GM19452 (cell line): ENCODE data around the gene TANC1.
"Not testable (repeated sequence)": the region's sequence is repeated elsewhere in the genome, so short reads cannot be mapped to it uniquely, and the experiment has no call there.

Experiments
- ATAC-seq: cut with Tn5 transposase; IDR thresholded peaks from one replicate; pipeline ENCODE4 v1.9.1; 2021; ENCODE audit not compliant: unreplicated experiment

TANC1 gene

DNA sequence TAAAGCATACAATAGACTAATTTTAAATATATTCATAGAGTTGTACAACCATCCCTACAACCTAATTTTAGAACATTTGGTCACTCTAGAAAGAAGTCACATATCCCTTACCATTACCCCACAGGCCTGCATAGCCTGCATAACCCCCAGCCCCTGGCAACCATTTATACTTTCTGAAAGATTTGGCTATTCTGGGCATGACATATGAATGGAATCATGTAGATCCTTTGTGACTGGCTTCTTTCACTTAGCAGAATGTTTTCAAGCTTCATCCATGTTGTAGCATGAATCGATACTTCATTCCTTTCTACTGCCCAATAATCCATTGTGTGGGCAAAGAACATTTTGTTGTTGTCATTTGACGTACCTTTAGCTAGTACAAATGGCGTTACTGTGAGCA, 166.5 kb downstream of the TANC1 start:
- ATAC-seq: no peak

DNA sequence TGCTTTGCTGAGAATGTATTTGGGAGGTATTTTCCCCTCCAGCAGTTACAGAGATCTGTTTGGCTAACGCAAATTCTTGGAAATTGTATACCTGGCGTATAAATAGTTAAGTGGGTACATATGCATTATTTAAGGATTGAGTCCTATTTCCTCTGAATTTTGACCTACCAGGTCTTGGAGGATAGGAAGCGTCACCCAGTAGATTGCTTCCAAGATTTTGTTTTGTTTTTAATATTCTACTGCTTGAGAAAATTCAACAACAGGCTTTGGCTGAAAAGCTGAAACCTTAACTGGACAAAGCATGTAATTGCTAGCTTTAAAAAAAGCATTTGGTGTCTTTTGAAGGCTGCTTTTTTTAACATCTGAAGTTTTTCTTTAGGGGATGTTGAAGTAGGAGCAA, 168.0 kb downstream of the TANC1 start:
- ATAC-seq: no peak

DNA sequence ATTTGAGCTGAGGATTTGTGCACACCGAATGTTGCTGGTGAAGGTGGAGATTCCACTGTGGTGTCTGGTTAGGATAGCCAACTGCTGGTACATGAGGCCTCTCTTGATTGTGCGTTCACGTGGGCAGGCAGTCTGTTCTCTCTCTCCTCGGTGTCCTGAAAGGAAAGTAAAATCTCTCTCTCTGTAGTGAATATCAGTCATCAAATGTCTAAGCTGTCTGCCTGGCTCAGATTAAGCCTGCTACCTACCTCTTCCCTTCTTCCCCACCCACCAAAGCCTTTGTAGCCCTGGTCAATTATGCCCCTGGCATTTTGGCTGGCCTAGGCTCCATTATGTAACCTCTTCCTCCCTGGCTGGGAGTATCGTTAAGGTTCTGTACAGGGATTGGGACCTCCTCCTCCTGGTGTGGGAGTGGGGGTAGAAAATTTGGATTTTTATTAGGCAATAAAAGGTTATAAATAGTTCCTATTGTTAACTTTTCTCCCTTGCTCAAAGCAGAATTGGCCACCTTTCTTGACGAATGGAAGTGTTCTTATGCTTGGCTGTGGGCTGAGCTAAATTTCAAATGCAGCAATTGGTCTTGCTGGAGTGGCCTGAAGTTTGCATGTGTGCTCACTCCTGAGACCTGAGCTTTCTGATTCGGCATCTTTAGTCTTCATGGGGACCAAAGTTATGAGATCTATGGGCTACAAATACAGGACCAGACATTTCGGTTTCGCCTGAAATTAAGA, 169.2 kb downstream of the TANC1 start:
- no peak for ATAC-seq

DNA sequence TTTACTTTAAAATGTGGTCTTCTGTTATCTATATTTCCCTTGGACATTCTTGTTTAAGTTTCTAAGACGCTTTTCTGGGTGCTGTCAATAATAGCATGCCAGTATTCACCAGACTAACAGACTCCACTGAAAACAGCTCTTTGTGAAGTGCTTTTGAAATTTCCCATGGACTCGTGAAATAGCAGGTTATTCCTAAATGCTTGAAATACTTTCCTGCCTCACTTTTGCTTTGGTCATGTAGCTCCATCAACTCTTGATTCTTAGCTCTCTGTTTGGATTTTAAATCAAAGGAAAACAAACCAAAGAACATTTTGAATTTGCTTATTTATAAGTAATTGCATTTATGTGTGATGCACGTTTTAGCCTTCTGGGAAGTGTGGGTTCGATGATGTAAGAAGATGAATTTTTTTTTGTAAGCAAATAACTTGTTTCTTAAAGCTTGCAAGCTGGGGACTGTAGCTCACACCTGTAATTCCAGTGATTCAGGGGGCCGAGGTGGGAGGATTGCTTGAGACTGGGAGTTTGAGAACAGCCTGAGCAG, 170.3 kb downstream of the TANC1 start:
- ATAC-seq: no peak

DNA sequence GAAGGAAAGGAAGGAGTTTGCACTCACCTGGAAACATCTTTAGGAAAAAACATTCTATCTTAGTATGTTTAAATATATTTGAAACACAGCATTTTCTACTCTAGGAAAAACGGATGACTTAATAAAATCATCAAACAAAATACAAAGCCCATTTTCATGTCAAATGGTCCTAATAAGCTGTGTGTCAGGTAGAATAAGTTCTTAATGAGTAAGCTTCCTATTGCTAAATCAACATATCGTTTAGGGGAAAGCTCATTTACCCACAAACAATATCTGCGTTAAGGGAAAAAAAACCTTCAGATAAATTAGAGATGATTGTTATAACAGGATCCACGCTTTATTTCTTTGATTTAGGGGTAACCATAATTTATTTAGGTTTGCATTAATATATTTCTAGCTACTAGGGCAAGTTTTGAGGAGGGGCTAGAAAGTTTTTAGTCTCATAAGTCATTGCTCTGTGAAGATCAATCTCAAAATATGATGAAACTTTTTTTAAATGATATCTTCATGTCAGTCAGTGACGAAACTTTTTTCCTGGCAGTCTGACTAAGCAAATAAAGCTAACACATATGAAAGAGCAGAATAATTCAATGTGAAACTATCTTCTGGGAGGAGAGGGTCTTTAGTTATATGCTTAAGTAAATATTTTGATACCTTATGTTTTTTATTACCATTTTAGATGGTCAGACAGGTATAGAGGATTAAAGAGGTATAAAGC, 170.9 kb downstream of the TANC1 start:
- ATAC-seq: no peak

DNA sequence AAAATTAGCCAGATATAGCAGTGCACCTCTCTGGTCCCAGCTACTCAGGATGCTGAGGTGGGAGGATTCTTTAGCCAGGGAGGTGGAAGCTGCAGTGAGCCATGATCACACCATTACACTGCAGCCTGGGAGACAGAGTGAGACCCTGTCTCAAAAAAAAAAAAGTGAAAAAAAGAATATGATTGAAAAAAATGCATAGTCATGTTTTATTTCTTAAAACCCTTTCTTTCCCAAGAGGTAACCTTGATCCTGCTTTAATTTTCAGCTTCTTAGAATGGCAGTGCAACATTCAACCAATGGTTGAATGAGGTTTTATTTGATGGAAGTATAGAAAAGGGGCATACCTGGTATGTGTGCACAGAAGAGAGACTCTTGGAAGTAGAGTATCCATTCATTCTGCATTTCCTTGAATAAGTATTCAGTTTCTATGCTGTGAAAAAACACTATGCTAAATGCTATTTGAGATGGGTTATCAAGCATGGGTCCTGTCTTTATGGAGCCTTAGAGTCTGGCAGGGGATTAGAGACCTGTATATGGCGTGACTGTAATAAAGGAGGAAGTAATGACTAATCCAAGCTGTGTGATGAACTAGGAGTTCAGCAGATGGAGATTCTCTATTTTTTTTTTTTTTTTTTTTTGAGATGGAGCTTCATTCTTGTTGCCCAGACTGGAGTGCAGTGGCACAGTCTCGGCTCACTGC, 171.8 kb downstream of the TANC1 start:
- no peak for ATAC-seq

DNA sequence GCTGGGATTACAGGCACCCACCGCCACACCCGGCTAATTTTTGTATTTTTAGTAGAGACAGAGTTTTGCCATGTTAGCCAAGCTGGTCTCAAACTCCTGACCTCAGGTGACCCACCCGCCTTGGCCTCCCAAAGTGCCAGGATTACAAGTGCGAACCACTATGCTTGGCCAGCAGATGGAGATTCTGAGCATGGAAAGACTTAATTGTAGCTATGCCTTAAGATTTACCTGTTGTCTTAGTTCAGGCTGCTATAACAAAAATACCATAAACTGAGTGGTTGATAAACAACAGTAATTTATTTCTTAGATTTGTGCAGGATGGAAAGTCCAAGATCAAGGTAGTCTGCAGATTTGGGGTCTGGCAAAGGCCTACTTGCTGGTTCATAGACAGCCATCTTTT, 172.4 kb downstream of the TANC1 start:
- not testable (repeated sequence) for ATAC-seq

DNA sequence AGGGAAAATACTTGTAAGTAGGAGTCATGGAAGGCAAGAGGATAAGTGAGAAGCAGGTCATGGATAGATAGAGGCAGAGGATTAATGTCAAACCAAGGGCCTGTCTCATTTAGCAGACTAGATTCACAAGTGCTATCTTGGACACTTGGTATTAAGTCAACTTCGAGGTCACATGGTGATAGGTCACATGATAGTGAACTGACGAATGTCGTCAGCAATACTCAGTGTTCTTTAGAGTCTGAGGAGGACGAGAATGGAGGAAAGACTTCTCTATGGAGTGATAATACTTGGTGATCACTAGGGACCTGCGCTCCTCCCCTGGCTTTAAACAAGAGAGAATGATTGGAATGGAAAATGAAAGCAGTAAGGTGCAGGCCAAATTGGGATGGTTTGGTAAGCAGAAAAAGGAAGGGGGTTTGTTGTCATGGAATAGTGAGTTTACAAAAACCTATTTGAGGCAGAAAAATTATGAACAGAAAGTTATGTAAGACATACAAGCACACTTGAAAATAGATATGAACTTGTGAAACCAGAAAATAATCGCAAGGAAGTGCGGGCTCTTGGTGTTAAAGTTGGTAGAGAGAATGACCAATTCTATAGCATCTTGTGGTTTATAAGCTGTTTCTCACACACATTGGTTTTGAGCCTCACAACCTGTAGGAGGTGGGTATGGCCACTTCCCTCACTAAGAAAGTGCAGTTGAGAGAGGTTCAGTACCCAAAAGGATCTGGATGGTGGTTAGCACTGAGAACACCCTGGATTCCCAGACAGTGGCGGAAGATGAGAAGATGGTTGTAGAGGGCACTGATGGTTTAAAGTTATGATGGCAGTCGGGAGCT, 176.6 kb downstream of the TANC1 start:
- peak; percentile 80 for ATAC-seq

DNA sequence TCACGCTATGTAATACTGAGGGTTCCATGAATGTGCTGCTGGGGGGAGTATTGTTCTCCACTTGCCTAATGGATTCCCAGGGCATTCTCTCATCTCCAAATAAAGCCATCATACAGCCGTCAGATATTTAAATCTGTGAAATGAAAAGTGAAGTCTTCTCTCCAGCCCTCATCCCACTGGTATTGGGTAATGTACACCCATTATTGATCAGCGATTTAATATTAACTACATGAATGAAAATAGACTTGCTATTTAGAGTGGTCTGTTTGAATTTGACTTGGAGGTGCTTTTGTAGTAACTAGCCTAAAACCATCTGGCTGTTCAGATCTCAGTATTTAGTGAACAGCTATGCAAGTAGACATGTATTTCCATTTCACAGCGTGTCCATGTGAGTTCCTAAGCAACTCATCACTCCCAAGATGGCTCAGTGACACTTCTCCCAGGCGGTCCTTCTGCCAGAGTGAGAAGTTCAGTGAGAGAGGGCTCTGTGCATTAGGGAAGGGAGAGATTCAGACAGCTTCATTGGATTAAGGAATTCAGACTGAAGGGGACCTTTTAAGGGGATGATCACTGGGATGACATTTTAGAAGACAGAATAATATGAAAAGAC, 177.4 kb downstream of the TANC1 start:
- no peak for ATAC-seq

DNA sequence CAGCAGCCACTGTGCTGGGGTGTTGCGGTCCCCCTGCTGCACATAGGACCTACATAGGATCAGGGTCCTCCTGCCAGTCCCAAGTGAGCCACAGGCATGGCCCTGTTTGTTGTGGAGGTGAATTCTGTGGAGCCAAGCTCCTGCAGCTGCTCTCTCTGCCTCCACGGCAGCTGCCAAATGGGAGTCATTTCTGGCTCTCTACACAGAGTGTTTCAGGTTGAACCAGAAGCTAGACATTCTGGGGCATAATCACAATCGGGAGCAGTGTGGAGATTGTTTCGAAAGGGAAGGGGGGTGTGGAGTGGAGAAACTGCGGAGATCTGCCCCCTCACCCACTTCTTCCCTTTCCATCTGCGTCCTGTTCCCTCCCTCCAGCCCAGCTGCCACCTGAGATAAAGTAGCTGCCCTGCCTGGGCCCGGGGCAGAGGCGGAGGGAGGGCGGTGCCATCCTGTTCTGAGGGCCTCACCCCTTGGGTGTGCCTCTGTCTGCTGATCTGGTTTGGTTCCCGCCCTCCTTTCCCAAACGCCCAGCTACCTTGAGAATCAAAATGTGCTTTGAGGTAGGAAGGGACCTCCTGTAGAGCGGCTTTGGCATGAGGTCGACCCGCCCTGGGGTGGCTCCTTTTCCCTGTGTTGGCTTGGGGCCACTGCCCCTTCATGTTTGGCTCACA, 178.7 kb downstream of the TANC1 start:
- no peak for ATAC-seq

DNA sequence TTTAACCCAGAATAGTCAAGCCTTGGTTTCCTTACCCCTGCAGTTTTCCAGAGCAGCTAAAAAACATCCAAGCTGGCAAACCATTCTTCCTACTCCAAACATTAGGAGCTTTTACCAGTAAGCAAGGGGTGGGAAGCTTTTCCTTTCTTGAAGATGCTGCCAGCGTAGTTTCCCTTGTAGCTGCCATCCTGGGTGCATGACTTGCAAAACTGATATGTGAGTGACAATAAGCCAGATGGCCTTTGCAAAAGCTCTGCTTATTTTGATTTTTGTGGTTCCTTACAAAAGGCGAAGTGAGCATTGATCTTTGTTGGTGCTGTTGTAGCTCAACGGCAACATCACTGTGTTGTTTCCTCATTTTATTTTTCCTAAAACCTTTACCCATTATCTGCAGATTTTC, 179.2 kb downstream of the TANC1 start:
- ATAC-seq: no peak

DNA sequence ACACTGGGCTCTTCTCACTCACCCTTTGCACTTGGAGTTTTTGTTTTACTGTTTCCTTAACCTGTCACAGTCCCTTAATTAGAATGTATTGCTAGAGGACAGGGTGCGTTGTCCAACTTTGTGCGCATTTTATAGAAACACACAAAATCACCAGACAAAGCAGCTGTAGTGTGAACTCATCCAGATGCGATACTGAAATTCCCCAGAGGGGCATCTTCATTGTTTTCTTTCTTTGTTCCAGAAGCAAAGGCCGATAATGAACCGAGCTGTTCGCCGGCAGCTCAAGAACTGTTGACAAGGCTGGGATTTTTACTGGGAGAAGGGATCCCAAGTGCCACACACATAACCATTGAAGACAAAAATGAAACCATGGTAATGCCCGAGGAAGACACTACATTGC, 180.5 kb downstream of the TANC1 start:
- ATAC-seq: no peak

DNA sequence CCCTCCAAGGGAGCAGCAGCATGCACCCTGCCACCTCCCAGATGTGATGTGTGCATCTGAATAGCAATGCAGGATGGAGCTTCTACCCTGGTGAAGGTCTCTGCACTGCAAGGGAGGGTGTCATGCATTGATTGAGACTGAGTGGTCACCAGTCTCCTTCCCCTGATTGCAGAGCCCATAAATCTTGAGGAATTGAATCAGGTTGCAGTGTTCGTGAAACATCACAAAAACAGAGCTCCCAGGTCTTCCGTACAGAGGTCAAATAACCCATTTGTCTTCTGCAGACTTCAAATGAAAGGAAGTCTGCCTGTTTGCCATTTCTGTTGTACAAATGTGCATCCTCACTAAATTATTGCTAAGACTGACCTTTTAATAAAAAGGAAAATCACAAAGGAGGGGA, 181.3 kb downstream of the TANC1 start:
- ATAC-seq: no peak

DNA sequence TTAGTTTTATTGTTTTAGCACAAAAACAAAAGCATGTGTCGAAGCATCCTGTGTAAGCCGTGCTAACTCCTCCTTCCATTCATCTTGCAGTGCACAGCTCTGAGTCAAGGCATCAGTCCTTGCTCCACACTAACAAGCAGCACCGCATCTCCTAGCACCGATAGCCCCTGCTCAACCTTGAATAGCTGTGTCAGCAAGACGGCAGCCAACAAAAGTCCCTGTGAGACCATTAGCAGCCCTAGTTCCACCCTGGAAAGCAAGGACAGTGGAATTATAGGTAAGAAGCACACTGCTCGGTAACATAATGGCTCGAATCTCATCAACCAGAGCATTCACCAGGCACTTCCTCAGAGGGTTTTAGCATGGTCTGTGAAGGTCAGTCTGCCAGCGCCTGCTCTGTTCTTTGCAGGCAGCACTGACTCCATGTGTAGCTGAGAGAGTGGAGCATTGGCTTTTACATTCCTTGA, 181.9 kb downstream of the TANC1 start:
- ATAC-seq: no peak

DNA sequence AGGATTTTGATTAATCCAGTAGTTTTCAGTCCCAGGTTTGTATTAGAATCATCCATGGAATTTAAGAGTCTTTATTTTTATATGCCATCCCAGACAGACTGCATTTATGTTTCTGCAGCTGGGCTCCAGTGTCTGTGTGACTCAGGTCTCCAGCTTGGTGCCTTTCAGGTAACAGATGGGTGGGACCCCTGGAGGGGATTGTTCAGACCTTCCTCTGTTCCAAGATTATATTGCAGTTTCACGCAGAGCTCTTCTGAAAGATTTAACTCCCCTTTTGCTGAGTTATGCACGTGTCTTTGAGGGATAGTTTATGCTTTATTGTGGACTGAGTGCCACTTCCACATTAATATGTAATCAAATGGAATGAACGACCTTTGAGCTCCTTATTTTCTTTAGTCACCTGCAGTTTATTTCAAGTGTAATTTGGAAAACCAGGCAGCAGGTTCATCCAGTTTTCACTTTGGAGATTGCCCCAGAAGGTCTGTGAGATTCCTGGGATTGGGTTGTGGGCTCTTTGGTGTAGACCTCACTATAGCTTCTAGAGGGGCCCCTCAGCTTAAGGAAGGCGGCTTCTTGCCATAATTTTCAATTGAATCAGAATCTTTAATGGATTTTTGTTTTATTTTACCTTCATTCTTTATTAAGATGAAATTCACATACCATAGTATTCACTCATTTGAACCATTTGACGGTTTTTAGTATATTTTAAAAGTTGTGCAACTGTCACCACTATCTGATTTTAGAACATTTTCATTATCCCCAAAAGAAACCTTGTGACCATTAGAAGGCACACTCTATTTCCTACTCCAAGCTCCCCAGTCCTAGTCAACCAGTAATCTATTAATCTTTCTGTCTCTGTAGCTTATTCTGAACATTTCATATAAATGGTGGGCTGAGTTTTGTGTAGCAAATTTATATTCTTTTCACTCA, 183.0 kb downstream of the TANC1 start:
- ATAC-seq: no peak

DNA sequence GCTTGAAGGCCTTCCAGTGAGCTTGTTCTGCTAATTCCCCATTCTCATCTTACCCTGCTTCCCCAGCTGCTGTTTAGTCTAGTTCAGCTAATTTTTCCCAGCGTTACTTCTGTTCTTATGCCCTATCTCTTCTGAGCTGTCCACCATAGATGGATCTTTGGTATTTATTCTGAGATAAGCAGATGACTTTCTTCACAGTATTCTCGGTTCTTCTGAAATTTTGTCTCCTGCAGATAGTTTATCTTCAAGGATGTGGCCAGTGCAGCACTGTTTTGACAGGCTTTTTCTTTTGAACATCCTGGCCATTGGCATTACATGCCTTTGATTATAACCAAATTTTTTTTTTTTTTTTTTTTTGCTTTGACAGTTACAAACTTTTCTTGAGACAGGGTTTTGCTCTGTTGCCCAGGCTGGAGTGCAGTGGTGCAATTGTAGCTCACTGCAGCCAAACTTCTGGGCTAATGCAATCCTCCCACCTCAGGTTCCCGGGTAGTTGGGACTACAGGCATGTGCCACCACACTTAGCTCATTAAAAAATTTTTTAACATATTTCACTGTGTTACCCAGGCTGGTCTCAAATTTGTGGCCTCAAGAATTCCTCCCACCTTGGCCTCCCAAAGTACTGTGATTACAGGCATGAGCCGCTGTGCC, 183.8 kb downstream of the TANC1 start:
- no peak for ATAC-seq

DNA sequence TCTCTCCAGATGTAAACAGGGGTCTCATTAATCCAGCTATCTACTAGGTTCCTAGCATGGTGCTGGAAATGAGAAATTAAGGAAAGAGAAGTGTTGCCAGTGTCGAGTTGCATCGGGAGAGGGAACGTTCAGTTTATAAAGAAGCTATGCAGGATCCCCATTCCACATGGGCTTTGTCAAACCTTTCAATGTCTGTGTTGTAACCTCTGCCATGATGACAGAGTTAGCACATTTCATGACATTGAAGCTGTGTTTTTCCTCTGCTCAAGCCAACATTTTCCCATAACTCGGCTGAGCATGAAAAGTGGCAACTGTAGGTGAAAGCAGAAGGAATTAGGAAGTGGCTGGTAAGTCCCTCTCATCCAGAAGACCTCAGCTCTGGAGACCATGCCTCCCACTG, 184.6 kb downstream of the TANC1 start:
- ATAC-seq: no peak

DNA sequence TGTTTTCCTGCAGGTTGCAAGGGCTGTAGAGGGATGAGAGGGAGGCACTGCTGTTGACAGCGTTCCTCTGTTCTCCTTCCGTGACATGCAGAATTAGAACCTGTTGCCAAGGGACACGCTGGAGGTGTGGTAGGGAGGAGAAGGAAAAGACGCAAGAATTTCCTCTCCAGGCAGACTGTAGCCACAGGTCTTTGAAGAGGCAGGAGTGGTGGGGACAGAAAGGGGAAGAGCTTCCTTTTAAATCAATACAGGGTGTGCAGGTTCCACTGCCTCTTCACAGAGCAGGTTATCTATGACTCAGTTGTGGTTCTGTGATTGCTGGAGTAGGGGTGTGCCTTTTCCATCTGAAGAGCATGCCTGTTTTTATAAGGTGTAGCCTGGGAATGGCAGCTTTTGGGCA, 185.0 kb downstream of the TANC1 start:
- no peak for ATAC-seq
